HepG2 (cell line): ENCODE data around the gene KCNG4.

Experiments used
- CREB1 ChIP-seq, 2 experiments: fragments of 450-650 bp in 1 of 2; IDR thresholded peaks; 2 replicates each; pipeline ENCODE4 v1.6.1; 2016 to 2017; ENCODE audit warnings: control low read depth in 1 of 2, mild to moderate bottlenecking in 1 of 2, missing compliant biosample characterization in 1 of 2, missing genetic modification characterization in 1 of 2
- POLR2A ChIP-seq, 2 experiments: IDR thresholded peaks; 2 replicates each; pipeline ENCODE4 v1.6.1; 2011; ENCODE audit warnings: low read depth in 2 of 2, low read length in 2 of 2, mild to moderate bottlenecking in 1 of 2, moderate library complexity in 1 of 2; ENCODE audit not compliant: insufficient read depth in 1 of 2
- TCF12 ChIP-seq, 2 experiments: fragments of 450-650 bp in 1 of 2; sonication (generic) in 1 of 2; formaldehyde crosslinking in 1 of 2; IDR thresholded peaks; 2 replicates each; pipeline versions ENCODE4 v1.6.1 to v1.8.0; 2017 to 2022; ENCODE audit warnings: antibody characterized with exemption in 1 of 2, mild to moderate bottlenecking in 1 of 2, missing genetic modification reagents in 1 of 2, moderate library complexity in 1 of 2
- TRIM22 ChIP-seq: fragments of 450-650 bp; IDR thresholded peaks from 2 replicates; pipeline ENCODE4 v1.6.1; 2017
- ZNF781 ChIP-seq: sonication (generic); formaldehyde crosslinking; IDR thresholded peaks from 2 replicates; pipeline ENCODE4 v1.5.1; 2020; ENCODE audit warnings: borderline replicate concordance, mild to moderate bottlenecking, missing genetic modification reagents; ENCODE audit errors: not compliant biosample characterization
- TF ChIP-seq, protein P1 (sequence below): IDR thresholded peaks from 2 replicates; pipeline ENCODE4 v1.6.1; 2016; ENCODE audit warnings: missing compliant biosample characterization, missing genetic modification reagents, borderline replicate concordance
- TF ChIP-seq, protein P2 (sequence below): sonication (generic); formaldehyde crosslinking; IDR thresholded peaks from 2 replicates; pipeline ENCODE4 v1.5.0; 2020; ENCODE audit warnings: mild to moderate bottlenecking, missing genetic modification reagents, moderate library complexity

- TF ChIP-seq, protein P1, sequence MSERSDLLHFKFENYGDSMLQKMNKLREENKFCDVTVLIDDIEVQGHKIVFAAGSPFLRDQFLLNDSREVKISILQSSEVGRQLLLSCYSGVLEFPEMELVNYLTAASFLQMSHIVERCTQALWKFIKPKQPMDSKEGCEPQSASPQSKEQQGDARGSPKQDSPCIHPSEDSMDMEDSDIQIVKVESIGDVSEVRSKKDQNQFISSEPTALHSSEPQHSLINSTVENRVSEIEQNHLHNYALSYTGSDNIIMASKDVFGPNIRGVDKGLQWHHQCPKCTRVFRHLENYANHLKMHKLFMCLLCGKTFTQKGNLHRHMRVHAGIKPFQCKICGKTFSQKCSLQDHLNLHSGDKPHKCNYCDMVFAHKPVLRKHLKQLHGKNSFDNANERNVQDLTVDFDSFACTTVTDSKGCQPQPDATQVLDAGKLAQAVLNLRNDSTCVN (CRISPR knock-in tag): no peak
- TF ChIP-seq TRIM22 (no peak), POLR2A (IDR thresholded peaks at IDR 0.05; ENCODE audit: insufficient read depth in 1 of 2, low read depth in 2 of 2, low read length in 2 of 2) (no peak), TCF12 (IDR thresholded peaks at IDR 0.05) (no peak), TCF12 (CRISPR knock-in tag; IDR thresholded peaks at IDR 0.05) (no peak), ZNF781 (CRISPR knock-in tag) (no peak), CREB1 (IDR thresholded peaks at IDR 0.05) (no peak), CREB1 (CRISPR knock-in tag; IDR thresholded peaks at IDR 0.05) (no peak)
- TF ChIP-seq, protein P2, sequence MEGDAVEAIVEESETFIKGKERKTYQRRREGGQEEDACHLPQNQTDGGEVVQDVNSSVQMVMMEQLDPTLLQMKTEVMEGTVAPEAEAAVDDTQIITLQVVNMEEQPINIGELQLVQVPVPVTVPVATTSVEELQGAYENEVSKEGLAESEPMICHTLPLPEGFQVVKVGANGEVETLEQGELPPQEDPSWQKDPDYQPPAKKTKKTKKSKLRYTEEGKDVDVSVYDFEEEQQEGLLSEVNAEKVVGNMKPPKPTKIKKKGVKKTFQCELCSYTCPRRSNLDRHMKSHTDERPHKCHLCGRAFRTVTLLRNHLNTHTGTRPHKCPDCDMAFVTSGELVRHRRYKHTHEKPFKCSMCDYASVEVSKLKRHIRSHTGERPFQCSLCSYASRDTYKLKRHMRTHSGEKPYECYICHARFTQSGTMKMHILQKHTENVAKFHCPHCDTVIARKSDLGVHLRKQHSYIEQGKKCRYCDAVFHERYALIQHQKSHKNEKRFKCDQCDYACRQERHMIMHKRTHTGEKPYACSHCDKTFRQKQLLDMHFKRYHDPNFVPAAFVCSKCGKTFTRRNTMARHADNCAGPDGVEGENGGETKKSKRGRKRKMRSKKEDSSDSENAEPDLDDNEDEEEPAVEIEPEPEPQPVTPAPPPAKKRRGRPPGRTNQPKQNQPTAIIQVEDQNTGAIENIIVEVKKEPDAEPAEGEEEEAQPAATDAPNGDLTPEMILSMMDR (CRISPR knock-in tag): no peak
These were observed 643 bp upstream of the KCNG4 start for GRCh38 chr16:84240455-84240854.
